ENCODE data around the gene CTSZ.
A peak's percentile ranks its signal among the peaks of the same experiment; 100 is the strongest.

The CTSZ gene

GRCh38 chr20:59016795-59017492 is 9.9 kb upstream of the CTSZ start:
- DNase-seq (ENCODE audit: low read depth in 1 of 2, low spot score in 1 of 2), result peak in 1 of 2 experiments; percentile 18
- TF ChIP-seq GABPA (IDR thresholded peaks at IDR 0.05; ENCODE audit: low read depth) (no peak), CTCF (IDR thresholded peaks at IDR 0.05; ENCODE audit: insufficient read depth, low read length) (no peak), REST (IDR thresholded peaks at IDR 0.05; ENCODE audit: insufficient replicate concordance, low read depth) (no peak), SPI1 (IDR thresholded peaks at IDR 0.05; ENCODE audit: borderline replicate concordance, low read depth) (no peak), POLR2AphosphoS5 (IDR thresholded peaks at IDR 0.05; ENCODE audit: low read depth) (no peak)
- Histone ChIP-seq H3K27ac (replicated peaks) (no peak overlapping the region), H3K27me3 (ENCODE audit: insufficient read depth, poor library complexity, severe bottlenecking) (no peaks in the 10 kb centered on the region), H3K4me3 (replicated peaks; ENCODE audit: insufficient read depth, low read length) (no peak overlapping the region)

- no peak overlapping the region for H3K27ac ChIP-seq (replicated peaks)
- DNase-seq (ENCODE audit: low read depth in 1 of 2, low spot score in 1 of 2), result no peak
- TF ChIP-seq SPI1 (IDR thresholded peaks at IDR 0.05; ENCODE audit: borderline replicate concordance, low read depth) (peak; percentile 70; the same call in 1 of the 2 replicates), POLR2AphosphoS5 (IDR thresholded peaks at IDR 0.05; ENCODE audit: low read depth) (no peak), GABPA (IDR thresholded peaks at IDR 0.05; ENCODE audit: low read depth) (no peak)
- no peaks in the 10 kb centered on the region for H3K27me3 ChIP-seq (ENCODE audit: insufficient read depth, poor library complexity, severe bottlenecking)
- no peak overlapping the region for H3K4me3 ChIP-seq (replicated peaks; ENCODE audit: insufficient read depth, low read length)
Measured at GRCh38 chr20:59015812-59016711, 9.0 kb upstream of the CTSZ start.

- TF ChIP-seq REST (IDR thresholded peaks at IDR 0.05; ENCODE audit: insufficient replicate concordance, low read depth) (no peak), SPI1 (IDR thresholded peaks at IDR 0.05; ENCODE audit: borderline replicate concordance, low read depth) (no peak), GABPA (IDR thresholded peaks at IDR 0.05; ENCODE audit: low read depth) (no peak), POLR2AphosphoS5 (IDR thresholded peaks at IDR 0.05; ENCODE audit: low read depth) (no peak), CTCF (IDR thresholded peaks at IDR 0.05; ENCODE audit: insufficient read depth, low read length) (no peak)
- H3K4me3 ChIP-seq (replicated peaks; ENCODE audit: insufficient read depth, low read length), result no peak overlapping the region
Measured at GRCh38 chr20:59015411-59015810, 8.4 kb upstream of the CTSZ start.

More at GRCh38 chr20:59015411-59015810, 8.4 kb upstream of the CTSZ start:
- Histone ChIP-seq H3K27ac (replicated peaks) (no peak overlapping the region), H3K27me3 (ENCODE audit: insufficient read depth, poor library complexity, severe bottlenecking) (no peaks in the 10 kb centered on the region)
- DNase-seq (ENCODE audit: low read depth in 1 of 2, low spot score in 1 of 2), result no peak
